Measurements from ENCODE around the gene TJP1.

The TJP1 gene

DNA sequence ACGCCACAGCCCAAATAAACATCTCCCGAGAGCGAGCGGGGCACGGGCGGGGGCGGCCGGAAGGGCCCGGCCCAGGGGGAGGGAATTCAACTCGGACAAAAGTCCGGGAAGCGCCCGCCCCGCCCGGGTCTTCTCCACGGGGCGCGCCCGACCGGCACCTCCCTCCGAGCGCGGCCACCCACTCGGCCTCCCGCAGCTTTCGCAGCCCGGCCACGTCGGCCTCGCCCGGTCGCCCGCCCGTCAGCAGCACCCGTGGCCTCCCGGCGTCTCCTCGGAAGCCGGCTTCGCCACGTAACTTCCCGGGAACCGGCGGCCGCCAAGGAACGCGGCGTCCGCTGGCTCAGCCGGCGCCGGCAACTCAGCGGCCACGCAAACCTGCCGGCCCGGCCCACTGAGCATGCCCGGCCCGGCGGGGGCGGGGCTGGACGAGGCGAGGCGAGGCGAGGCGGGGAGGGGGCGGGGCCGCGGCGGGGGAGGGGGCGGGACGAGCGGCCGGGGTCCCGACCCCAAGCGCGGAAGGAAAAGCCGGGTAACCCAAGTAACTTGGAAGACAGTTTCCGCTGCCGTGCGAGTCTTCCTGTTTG, at the start of gene TJP1:
TJP1 (minus strand) TSS at position 369 of the 584 bp plus-strand sequence. CDS start 440 bp downstream, outside the sequence.
- DNase-seq (ENCODE audit: extremely low read depth, low read depth): peak; percentile 39
- no peak for TF ChIP-seq CTCF (IDR thresholded peaks at IDR 0.05; ENCODE audit: low read depth, low read length)

DNA sequence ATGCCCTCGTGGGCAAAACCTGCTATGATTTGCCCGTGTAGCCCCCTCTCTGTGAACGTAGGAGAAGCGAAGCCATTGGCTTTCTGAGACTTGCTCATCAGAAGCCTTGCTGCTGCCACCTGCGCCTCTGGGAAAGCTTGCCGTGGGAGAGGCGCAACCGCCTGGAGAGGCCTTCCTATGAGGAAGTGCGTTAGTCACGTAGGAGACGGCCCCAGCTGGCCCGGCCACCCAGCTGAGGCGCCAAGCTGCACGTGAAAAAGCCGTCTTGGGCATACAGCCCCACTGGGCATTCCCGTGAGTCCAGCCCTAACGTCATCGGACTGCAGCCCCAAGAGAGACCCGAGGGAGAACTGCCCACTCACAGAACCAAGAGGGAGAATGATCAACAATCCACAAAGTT, 49.1 kb upstream of the TJP1 start:
- TF ChIP-seq CTCF (IDR thresholded peaks at IDR 0.05; ENCODE audit: low read depth, low read length): no peak
- no peak for DNase-seq (ENCODE audit: extremely low read depth, low read depth)

GRCh38 chr15:29870495-29871151, 48.4 kb upstream of the TJP1 start:
- no peak for TF ChIP-seq CTCF (IDR thresholded peaks at IDR 0.05; ENCODE audit: low read depth, low read length)
- no peak for DNase-seq (ENCODE audit: extremely low read depth, low read depth)

DNA sequence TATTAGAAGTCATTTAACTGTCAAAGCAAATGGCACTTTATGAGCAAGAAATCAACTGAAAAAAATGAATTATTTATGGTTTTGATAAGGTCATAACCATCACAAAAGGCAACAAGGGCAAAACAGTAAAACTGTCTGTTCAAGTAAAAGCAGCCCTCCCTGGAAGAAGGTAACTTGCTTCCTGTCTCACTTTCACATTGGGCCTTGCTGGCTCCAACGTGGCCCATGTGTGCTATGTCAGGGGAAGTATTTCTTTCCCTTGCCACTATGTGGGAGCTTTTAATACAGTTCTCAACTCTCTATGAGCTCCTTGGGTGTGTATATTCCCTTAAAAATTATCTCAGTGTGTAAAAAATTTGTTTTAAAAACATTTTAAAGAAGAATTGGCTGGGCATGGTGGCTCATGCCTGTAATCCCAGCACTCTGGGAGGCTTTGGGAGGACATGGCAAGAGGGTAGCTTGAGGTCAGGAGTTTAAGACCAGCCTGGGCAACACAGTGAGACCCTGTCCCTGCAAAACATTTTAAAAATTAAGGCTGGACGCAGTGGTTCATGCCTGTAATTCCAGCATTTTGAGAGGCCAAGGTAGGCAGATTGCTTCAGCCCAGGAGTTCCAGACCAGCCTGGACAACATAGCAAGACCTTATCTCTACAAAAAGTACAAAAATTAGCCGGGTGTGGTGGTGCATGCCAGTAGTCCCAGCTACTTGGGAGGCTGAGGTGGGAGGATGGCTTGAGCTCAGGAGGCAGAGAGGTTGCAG, 45.2 kb upstream of the TJP1 start:
- no peak for DNase-seq (ENCODE audit: extremely low read depth, low read depth)
- TF ChIP-seq CTCF (IDR thresholded peaks at IDR 0.05; ENCODE audit: low read depth, low read length): no peak

DNA sequence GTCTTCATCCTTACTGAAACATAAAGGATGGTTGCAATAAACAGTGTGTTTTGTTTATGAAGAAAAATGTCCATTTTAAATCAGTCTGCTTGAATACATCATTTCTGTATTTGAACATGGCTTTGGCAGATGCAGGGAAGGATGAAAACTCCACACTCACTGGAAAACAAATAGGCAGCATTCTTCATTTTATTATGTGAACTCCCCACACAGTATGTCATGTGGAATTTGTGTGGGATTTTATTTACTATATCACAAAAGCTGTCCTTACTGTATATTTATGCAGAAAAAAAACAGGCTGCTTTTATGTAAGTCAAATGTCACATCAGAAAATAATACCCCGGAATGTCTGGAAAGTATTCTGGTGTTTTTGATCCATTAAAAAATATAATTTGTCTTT, 44.1 kb upstream of the TJP1 start:
- DNase-seq (ENCODE audit: extremely low read depth, low read depth): no peak
- TF ChIP-seq CTCF (IDR thresholded peaks at IDR 0.05; ENCODE audit: low read depth, low read length): no peak

DNA sequence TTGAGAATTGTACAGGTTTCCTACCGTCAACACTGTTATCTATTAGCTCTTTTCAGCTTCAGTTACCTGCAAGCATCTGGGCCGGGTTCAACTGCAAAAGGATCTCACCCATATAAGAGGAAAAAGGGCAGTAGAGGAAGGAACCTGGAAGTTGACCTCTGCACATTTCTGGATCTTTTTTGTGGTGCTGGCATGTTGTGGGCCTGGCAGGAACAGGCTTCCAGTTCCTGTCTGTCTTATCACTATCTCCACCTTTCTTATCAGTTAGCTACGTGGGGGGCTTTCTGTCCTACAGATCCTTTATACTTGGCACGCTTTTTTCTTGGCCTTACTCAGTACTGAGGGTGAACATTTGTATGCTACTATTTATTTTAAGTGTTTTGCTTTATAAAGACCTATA, 42.2 kb upstream of the TJP1 start:
- no peak for TF ChIP-seq CTCF (IDR thresholded peaks at IDR 0.05; ENCODE audit: low read depth, low read length)
- DNase-seq (ENCODE audit: extremely low read depth, low read depth): no peak

DNA sequence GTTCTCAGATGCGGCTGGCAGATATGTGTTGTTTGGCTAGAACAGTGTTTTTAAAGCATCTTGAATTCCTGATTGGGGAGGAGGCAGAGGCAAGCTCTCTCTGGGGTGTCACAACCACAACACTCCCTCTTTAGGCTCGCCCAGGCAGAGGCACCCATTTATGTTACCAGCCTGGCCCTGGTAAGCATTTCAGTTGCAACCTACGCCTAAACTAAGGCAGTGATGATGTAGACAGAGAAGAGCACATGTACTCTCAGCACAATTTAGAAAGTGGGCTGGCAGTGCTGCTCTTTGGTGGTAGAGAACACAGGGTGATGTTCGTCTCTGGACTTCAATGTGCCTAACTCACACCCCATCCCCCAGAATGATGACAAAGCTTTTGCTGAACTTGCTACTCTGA, 41.2 kb upstream of the TJP1 start:
- no peak for TF ChIP-seq CTCF (IDR thresholded peaks at IDR 0.05; ENCODE audit: low read depth, low read length)

More for the DNA sequence above, 41.2 kb upstream of the TJP1 start:
- DNase-seq (ENCODE audit: extremely low read depth, low read depth): no peak
